Fibroblast of lung (primary cell): ENCODE data around the gene NTPCR.

Experiments
- CTCF ChIP-seq, 2 donors: IDR thresholded peaks in 1 of 2; conservative IDR thresholded peaks in 1 of 2; 1 replicate in 1 of 2; 2 replicates in 1 of 2; pipeline ENCODE4 v1.5.1; 2011 to 2012; ENCODE audit warnings: low read length in 2 of 2, control low read depth in 1 of 2, inconsistent platforms in 1 of 2, low read depth in 1 of 2, mild to moderate bottlenecking in 1 of 2
- EZH2 ChIP-seq: IDR thresholded peaks from 2 replicates; pipeline ENCODE4 v1.5.1; 2012; ENCODE audit warnings: low read length, control low read depth, mild to moderate bottlenecking; ENCODE audit errors: missing control alignments

GRCh38 chr1:232978815-232979214, 28.4 kb downstream of the NTPCR start:
- TF ChIP-seq CTCF (conservative IDR thresholded peaks at IDR 0.05 in 1 of 2, IDR thresholded peaks at IDR 0.05 in 1 of 2; ENCODE audit: low read depth in 1 of 2, low read length in 2 of 2) (no peak), EZH2 (no peak)
